ENCODE data around the gene C6orf132.

C6orf132 gene

GRCh38 chr6:42108071-42108470, 34.3 kb downstream of the C6orf132 start:
- Histone ChIP-seq H3K4me1 (ENCODE audit: insufficient read depth, low read length, severe bottlenecking) (peaks cover 15% of the 10 kb centered on the region), H3K36me3 (ENCODE audit: insufficient read depth, low read length) (no peaks in the 10 kb centered on the region), H4K20me1 (ENCODE audit: insufficient read depth, low read length) (no peaks in the 10 kb centered on the region)

GRCh38 chr6:42106112-42107023, 36.1 kb downstream of the C6orf132 start:
- Histone ChIP-seq H3K27me3 (ENCODE audit: insufficient read depth, low read length) (peaks cover 10% of the 10 kb centered on the region; the same call in 1 of the 2 replicates), H3K4me2 (ENCODE audit: low read length) (no peak overlapping the region), H3K27ac (ENCODE audit: low read depth, low read length, poor library complexity, severe bottlenecking) (no peak overlapping the region), H3K9ac (ENCODE audit: low read length) (no peak overlapping the region), H3K79me2 (ENCODE audit: insufficient read depth, low read length) (no peaks in the 10 kb centered on the region), H3K36me3 (ENCODE audit: insufficient read depth, low read length) (no peaks in the 10 kb centered on the region), H3K9me3 (ENCODE audit: low read length) (no peaks in the 10 kb centered on the region), H3K9me2 (ENCODE audit: low read depth, low read length) (no peaks in the 10 kb centered on the region), H4K20me1 (ENCODE audit: insufficient read depth, low read length) (no peaks in the 10 kb centered on the region), H3F3A (ENCODE audit: insufficient read depth, low read length) (no peaks in the 10 kb centered on the region), H2AFZ (ENCODE audit: low read length) (no peak overlapping the region), H3K4me1 (ENCODE audit: insufficient read depth, low read length, severe bottlenecking) (peaks cover 15% of the 10 kb centered on the region), H3K4me3 (ENCODE audit: low read depth, low read length, poor library complexity, severe bottlenecking) (no peak overlapping the region)
- TF ChIP-seq EZH2 (IDR thresholded peaks at IDR 0.05; ENCODE audit: borderline replicate concordance, low read length) (no peak), CTCF (IDR thresholded peaks at IDR 0.05; ENCODE audit: low read length) (no peak)

More at GRCh38 chr6:42108071-42108470, 34.3 kb downstream of the C6orf132 start:
- H3K4me3 ChIP-seq (ENCODE audit: low read depth, low read length, poor library complexity, severe bottlenecking): no peak overlapping the region
- H3F3A ChIP-seq (ENCODE audit: insufficient read depth, low read length): no peaks in the 10 kb centered on the region
- no peak for TF ChIP-seq CTCF (IDR thresholded peaks at IDR 0.05; ENCODE audit: low read length)
- no peak for TF ChIP-seq EZH2 (IDR thresholded peaks at IDR 0.05; ENCODE audit: borderline replicate concordance, low read length)
- no peaks in the 10 kb centered on the region for H3K79me2 ChIP-seq (ENCODE audit: insufficient read depth, low read length)
- H3K4me2 ChIP-seq (ENCODE audit: low read length): no peak overlapping the region
- no peak overlapping the region for H2AFZ ChIP-seq (ENCODE audit: low read length)
- peaks cover 10% of the 10 kb centered on the region; the same call in 1 of the 2 replicates for H3K27me3 ChIP-seq (ENCODE audit: insufficient read depth, low read length)
- no peak overlapping the region for H3K27ac ChIP-seq (ENCODE audit: low read depth, low read length, poor library complexity, severe bottlenecking)
- H3K9me2 ChIP-seq (ENCODE audit: low read depth, low read length): no peaks in the 10 kb centered on the region
- H3K9ac ChIP-seq (ENCODE audit: low read length): no peak overlapping the region
- H3K9me3 ChIP-seq (ENCODE audit: low read length): no peaks in the 10 kb centered on the region

GRCh38 chr6:42105709-42106108, 36.7 kb downstream of the C6orf132 start:
- Histone ChIP-seq H3K27me3 (ENCODE audit: insufficient read depth, low read length) (peaks cover 10% of the 10 kb centered on the region; the same call in 1 of the 2 replicates), H3F3A (ENCODE audit: insufficient read depth, low read length) (no peaks in the 10 kb centered on the region), H2AFZ (ENCODE audit: low read length) (no peak overlapping the region), H3K27ac (ENCODE audit: low read depth, low read length, poor library complexity, severe bottlenecking) (no peak overlapping the region), H3K79me2 (ENCODE audit: insufficient read depth, low read length) (no peaks in the 10 kb centered on the region), H3K4me3 (ENCODE audit: low read depth, low read length, poor library complexity, severe bottlenecking) (no peak overlapping the region), H3K9ac (ENCODE audit: low read length) (no peak overlapping the region), H4K20me1 (ENCODE audit: insufficient read depth, low read length) (no peaks in the 10 kb centered on the region), H3K9me3 (ENCODE audit: low read length) (no peaks in the 10 kb centered on the region), H3K4me2 (ENCODE audit: low read length) (no peak overlapping the region), H3K9me2 (ENCODE audit: low read depth, low read length) (no peaks in the 10 kb centered on the region), H3K36me3 (ENCODE audit: insufficient read depth, low read length) (no peaks in the 10 kb centered on the region), H3K4me1 (ENCODE audit: insufficient read depth, low read length, severe bottlenecking) (peaks cover 15% of the 10 kb centered on the region)
- TF ChIP-seq EZH2 (IDR thresholded peaks at IDR 0.05; ENCODE audit: borderline replicate concordance, low read length) (no peak), CTCF (IDR thresholded peaks at IDR 0.05; ENCODE audit: low read length) (no peak)

Data from OCI-LY1 (cell line).